Measurements from ENCODE around the gene ERBB4.

Gene ERBB4

DNA sequence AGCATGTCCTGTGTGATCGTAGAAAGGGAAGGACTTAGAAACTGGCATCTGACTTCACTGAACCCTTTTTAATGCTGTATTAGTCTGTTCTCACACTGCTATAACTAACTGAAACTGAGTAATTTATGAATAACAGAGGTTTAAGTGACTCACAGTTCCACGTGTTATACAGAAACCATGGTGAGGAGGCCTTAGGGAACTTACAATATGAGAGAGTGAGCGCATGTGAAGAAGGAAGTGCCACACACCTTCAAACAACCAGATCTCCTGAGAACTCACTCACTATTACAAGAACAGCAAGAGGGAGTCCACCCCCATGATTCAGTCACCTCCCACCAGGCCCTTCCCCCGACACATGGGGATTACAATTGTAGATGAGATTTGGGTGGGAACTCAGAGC lies 1170.9 kb downstream of the ERBB4 start:
- TF ChIP-seq SPI1 (IDR thresholded peaks at IDR 0.05; ENCODE audit: low read depth, low read length) (peak; percentile 67), PAX5 (IDR thresholded peaks at IDR 0.05; ENCODE audit: insufficient read depth, low read length, severe bottlenecking) (no peak)
- FAIRE-seq = no peak

DNA sequence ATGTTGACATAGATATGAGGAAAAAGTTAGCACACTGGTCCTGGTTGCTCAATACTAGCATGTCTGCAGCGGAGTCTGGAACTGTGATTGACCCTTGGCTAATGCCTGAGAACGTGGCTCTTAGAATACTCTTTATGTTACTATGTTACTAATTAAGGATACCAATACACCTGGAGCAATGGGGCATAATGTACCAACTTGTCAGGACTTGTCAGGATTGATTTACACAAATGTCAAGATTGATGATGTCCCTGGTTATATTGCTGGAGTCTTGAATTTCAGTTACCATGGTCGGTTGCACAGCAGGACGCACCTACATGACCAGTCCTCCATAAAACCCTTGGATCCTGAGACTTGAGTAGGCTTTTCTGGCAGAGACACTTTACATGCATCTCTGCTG lies 1171.3 kb downstream of the ERBB4 start:
- FAIRE-seq (no peak), DNase-seq (ENCODE audit: insufficient read length, low spot score) (no peak)
- no peak for TF ChIP-seq POLR2A (IDR thresholded peaks at IDR 0.05; ENCODE audit: low read depth, low read length)
- no peak for TF ChIP-seq POLR2AphosphoS5 (IDR thresholded peaks at IDR 0.05; ENCODE audit: low read depth, low read length)
- no peak for TF ChIP-seq PAX5 (IDR thresholded peaks at IDR 0.05; ENCODE audit: insufficient read depth, low read length, severe bottlenecking)
- no peak for TF ChIP-seq POU2F2 (IDR thresholded peaks at IDR 0.05; ENCODE audit: low read depth, low read length)
- no peak for TF ChIP-seq TAF1 (IDR thresholded peaks at IDR 0.05; ENCODE audit: low read depth, low read length)

More for the DNA sequence above, 1170.9 kb downstream of the ERBB4 start:
- no peak for DNase-seq (ENCODE audit: insufficient read length, low spot score)

DNA sequence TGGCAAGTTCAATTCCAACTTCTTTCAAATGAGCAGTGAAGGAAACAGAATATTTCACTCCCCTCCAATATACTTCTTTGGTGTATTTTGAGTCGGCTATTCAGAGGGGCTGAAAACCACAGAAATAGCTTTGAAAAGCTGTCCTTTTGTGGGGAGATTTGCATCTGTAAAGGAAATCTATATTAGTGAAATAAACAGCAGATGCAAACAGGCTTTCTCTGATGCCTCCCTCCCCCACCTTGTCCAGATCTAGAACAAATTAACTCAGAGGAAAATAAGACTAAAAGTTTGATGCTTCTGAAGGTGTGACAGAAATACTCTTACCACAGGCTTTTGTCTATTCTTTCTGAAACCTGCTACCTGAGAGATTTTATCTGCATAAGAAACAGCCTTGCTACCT lies 1173.7 kb downstream of the ERBB4 start:
- TF ChIP-seq POLR2AphosphoS5 (IDR thresholded peaks at IDR 0.05; ENCODE audit: low read depth, low read length) = no peak
- no peak for TF ChIP-seq TAF1 (IDR thresholded peaks at IDR 0.05; ENCODE audit: low read depth, low read length)
- no peak for TF ChIP-seq PAX5 (IDR thresholded peaks at IDR 0.05; ENCODE audit: insufficient read depth, low read length, severe bottlenecking)
- TF ChIP-seq POU2F2 (IDR thresholded peaks at IDR 0.05; ENCODE audit: low read depth, low read length) = no peak
- TF ChIP-seq SPI1 (IDR thresholded peaks at IDR 0.05; ENCODE audit: low read depth, low read length) = no peak
- no peak for TF ChIP-seq POLR2A (IDR thresholded peaks at IDR 0.05; ENCODE audit: low read depth, low read length)
- FAIRE-seq (no peak), DNase-seq (ENCODE audit: insufficient read length, low spot score) (no peak)

DNA sequence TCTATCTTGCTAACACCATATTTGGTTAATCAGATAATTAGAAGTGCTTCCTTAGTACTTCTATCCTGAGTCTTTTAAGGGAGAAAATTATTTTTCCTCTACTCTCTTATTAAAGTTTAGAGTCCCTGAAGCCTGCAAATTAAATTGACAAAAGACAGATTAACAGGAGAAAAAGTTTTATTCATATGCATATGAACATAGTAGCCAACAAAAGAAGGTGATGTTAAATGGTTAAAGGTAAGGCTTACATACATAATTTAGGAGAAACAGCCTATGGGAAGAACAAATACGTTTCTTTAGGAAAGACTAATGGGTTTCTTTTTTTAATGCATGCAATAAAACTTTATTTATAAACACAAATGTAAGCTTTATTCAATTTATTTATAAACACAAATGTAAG lies 1177.2 kb downstream of the ERBB4 start:
- FAIRE-seq (no peak), DNase-seq (ENCODE audit: insufficient read length, low spot score) (no peak)
- TF ChIP-seq POLR2A (IDR thresholded peaks at IDR 0.05; ENCODE audit: low read depth, low read length) (no peak), POLR2AphosphoS5 (IDR thresholded peaks at IDR 0.05; ENCODE audit: low read depth, low read length) (no peak), PAX5 (IDR thresholded peaks at IDR 0.05; ENCODE audit: insufficient read depth, low read length, severe bottlenecking) (no peak), SPI1 (IDR thresholded peaks at IDR 0.05; ENCODE audit: low read depth, low read length) (no peak), TAF1 (IDR thresholded peaks at IDR 0.05; ENCODE audit: low read depth, low read length) (no peak), POU2F2 (IDR thresholded peaks at IDR 0.05; ENCODE audit: low read depth, low read length) (no peak)

DNA sequence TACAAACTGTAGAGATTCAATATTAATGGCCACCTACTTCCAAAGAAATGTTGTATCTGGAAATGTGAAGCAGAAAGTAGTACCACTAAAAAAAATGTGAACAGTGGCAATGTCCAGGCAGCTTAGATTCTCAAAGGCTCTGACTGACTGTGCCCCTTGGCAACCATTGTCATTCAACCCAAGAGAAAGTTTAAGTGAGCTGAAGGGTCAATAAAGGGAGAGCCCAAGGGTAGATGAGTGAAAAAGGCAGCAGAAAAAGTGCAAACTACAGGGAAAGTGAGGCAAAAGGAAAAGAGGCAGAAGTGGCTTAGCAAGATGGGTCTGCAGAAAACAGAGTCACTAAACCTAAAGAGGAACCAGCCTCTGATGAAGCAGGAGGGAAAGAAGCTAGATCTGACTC lies 1179.3 kb downstream of the ERBB4 start:
- FAIRE-seq (no peak), DNase-seq (ENCODE audit: insufficient read length, low spot score) (no peak)
- TF ChIP-seq POU2F2 (IDR thresholded peaks at IDR 0.05; ENCODE audit: low read depth, low read length) = no peak
- TF ChIP-seq POLR2AphosphoS5 (IDR thresholded peaks at IDR 0.05; ENCODE audit: low read depth, low read length) = no peak
- TF ChIP-seq SPI1 (IDR thresholded peaks at IDR 0.05; ENCODE audit: low read depth, low read length) = no peak

DNA sequence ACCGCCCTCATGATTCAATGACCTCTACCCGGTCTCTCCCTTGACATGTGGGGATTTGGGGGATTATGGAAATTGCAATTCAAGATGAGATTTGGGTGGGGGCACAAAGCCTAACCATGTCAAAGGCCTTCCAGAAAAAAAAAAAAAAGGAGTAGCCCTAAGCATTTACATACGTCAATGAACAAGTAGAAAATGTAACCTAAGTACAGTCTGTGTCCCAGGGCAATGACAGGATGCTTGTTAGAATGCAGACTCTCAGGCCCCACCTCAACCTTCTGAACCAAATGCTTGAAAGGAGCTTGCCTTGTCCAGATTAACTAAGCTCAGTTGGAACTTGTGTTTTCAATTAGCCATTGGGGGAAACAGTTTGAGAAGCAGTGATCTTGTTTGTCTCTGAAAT lies 1180.1 kb downstream of the ERBB4 start:
- FAIRE-seq (no peak), DNase-seq (ENCODE audit: insufficient read length, low spot score) (no peak)
- no peak for TF ChIP-seq POLR2AphosphoS5 (IDR thresholded peaks at IDR 0.05; ENCODE audit: low read depth, low read length)
- TF ChIP-seq POLR2A (IDR thresholded peaks at IDR 0.05; ENCODE audit: low read depth, low read length) = no peak
- TF ChIP-seq SPI1 (IDR thresholded peaks at IDR 0.05; ENCODE audit: low read depth, low read length) = no peak
- no peak for TF ChIP-seq POU2F2 (IDR thresholded peaks at IDR 0.05; ENCODE audit: low read depth, low read length)
- no peak for TF ChIP-seq PAX5 (IDR thresholded peaks at IDR 0.05; ENCODE audit: insufficient read depth, low read length, severe bottlenecking)
- no peak for TF ChIP-seq TAF1 (IDR thresholded peaks at IDR 0.05; ENCODE audit: low read depth, low read length)

DNA sequence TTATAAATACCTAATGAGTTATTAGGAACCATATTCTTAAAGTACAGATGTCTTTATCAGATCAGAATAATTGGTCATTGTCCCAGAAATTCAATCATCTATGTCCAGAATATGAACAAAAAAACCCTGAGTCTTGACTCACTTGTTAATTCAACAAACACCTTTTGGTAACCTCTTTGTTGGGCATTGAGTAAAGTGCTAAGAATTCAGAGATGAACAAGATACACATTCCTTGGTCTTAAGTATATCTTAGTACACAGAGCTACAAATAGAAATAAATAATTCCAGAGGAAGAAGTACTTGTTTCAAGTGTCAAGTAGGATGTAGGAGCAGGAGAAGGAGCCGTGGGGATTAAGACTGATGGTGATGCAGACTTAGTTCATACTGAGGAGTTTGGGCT lies 1184.1 kb downstream of the ERBB4 start:
- FAIRE-seq = no peak
- TF ChIP-seq POU2F2 (IDR thresholded peaks at IDR 0.05; ENCODE audit: low read depth, low read length) (no peak), SPI1 (IDR thresholded peaks at IDR 0.05; ENCODE audit: low read depth, low read length) (no peak), TAF1 (IDR thresholded peaks at IDR 0.05; ENCODE audit: low read depth, low read length) (no peak), POLR2A (IDR thresholded peaks at IDR 0.05; ENCODE audit: low read depth, low read length) (no peak), PAX5 (IDR thresholded peaks at IDR 0.05; ENCODE audit: insufficient read depth, low read length, severe bottlenecking) (no peak), POLR2AphosphoS5 (IDR thresholded peaks at IDR 0.05; ENCODE audit: low read depth, low read length) (no peak)

DNA sequence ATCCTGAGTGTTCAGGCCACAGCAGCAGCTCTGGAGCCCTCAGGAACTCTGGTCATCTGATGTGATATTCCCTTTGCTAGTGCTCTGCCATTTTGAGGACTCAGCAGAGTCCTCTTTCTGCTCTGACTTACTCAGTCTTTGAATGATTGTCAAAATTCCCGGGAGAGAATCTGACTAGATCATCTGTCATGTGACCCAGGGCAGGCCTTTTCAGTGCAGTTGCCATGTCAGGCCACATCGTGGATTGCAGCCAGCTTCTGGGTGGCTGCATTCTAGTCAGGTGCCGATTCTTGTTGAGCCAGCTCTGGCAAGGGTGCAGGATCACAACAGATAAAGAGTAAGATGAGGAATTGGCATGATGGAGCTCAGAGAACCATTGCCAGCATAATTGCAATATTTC lies 1186.6 kb downstream of the ERBB4 start:
- TF ChIP-seq POU2F2 (IDR thresholded peaks at IDR 0.05; ENCODE audit: low read depth, low read length) (no peak), PAX5 (IDR thresholded peaks at IDR 0.05; ENCODE audit: insufficient read depth, low read length, severe bottlenecking) (no peak), SPI1 (IDR thresholded peaks at IDR 0.05; ENCODE audit: low read depth, low read length) (no peak), POLR2A (IDR thresholded peaks at IDR 0.05; ENCODE audit: low read depth, low read length) (no peak)
- DNase-seq (ENCODE audit: insufficient read length, low spot score) (no peak), FAIRE-seq (no peak)

More for the DNA sequence above, 1184.1 kb downstream of the ERBB4 start:
- no peak for DNase-seq (ENCODE audit: insufficient read length, low spot score)

DNA sequence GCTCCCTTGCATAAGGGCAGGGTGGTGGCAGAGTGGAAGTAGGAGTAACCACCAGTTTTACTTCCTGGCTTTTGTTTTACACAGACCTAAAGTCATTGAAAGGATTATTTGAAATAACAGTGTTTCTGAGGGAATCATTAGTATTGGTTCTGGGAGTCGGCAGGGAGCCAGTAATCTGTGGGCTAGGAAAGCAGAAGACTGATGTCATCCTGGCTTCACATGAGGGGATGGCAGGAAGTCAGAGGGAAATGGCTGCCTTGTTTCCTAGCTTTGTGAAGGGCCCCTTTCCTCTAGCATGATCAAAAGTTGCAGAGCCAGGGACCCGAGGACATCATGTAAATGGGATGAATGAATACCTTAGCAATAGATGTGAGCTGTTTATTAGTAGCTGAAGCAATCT lies 1189.6 kb downstream of the ERBB4 start:
- no peak for DNase-seq (ENCODE audit: insufficient read length, low spot score)
- no peak for FAIRE-seq
- TF ChIP-seq POU2F2 (IDR thresholded peaks at IDR 0.05; ENCODE audit: low read depth, low read length) = no peak
- no peak for TF ChIP-seq SPI1 (IDR thresholded peaks at IDR 0.05; ENCODE audit: low read depth, low read length)
- no peak for TF ChIP-seq POLR2A (IDR thresholded peaks at IDR 0.05; ENCODE audit: low read depth, low read length)
- TF ChIP-seq POLR2AphosphoS5 (IDR thresholded peaks at IDR 0.05; ENCODE audit: low read depth, low read length) = no peak
- TF ChIP-seq TAF1 (IDR thresholded peaks at IDR 0.05; ENCODE audit: low read depth, low read length) = no peak
- no peak for TF ChIP-seq PAX5 (IDR thresholded peaks at IDR 0.05; ENCODE audit: insufficient read depth, low read length, severe bottlenecking)

DNA sequence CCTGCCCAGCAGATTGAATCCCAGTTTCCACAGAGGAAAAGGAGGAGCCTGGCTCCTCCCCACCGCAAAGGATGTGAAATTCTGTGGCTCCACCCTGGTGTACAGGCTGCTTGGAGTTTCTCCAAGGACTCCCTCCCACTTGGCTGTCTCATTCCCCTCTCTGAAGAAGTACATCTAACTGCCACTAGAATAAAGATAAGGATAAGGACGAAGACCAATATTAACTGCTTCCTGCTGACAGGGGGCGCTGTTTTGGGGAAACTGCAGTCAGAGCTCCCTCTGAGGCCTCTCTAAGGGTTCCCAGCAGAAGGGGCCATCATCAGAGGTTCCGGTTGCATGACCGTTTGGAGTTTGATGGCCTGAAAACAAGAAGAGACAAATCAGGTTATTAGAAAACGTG lies 1191.3 kb downstream of the ERBB4 start:
- TF ChIP-seq POU2F2 (IDR thresholded peaks at IDR 0.05; ENCODE audit: low read depth, low read length) (no peak), POLR2A (IDR thresholded peaks at IDR 0.05; ENCODE audit: low read depth, low read length) (no peak), PAX5 (IDR thresholded peaks at IDR 0.05; ENCODE audit: insufficient read depth, low read length, severe bottlenecking) (no peak), TAF1 (IDR thresholded peaks at IDR 0.05; ENCODE audit: low read depth, low read length) (no peak), SPI1 (IDR thresholded peaks at IDR 0.05; ENCODE audit: low read depth, low read length) (no peak), POLR2AphosphoS5 (IDR thresholded peaks at IDR 0.05; ENCODE audit: low read depth, low read length) (no peak)
- FAIRE-seq = no peak

More for the DNA sequence above, 1191.3 kb downstream of the ERBB4 start:
- no peak for DNase-seq (ENCODE audit: insufficient read length, low spot score)

Measured in GM12891 (cell line).